Left colon (tissue), 2 donors: Measurements from ENCODE around the gene ADARB1. TPM values are rescaled to one million over a fixed set of nuclear protein-coding genes. Genes with fewer than 3 reads are reported as not detected.

ENCODE experiments used
- ATAC-seq: fragments of 200-7000 bp; cut with Tn5 transposase; one replicate; pipeline ENCODE4 v1.9.1; 2020; ENCODE audit warnings: mild to moderate bottlenecking, moderate library complexity
- DNase-seq, 2 donors: peaks; one replicate each; pipeline ENCODE4 v3.0.0-alpha.2; 2020
- intact Hi-C, 2 donors: fragments of 100-400 bp; cut with DNase I in 1 of 2; cut with micrococcal nuclease in 1 of 2; formaldehyde crosslinking; loops; one replicate each; pipeline versions ENCODE4 v1.11.2 to v1.14.0; 2022; cut with DNase I, micrococcal nuclease
- total RNA-seq, 2 donors: library from RNA; stranded (reverse); fragmentation: NEBNext Ultra II Directional; extraction: Animal tissue kit (Norgen Biotek cat#: 25700); gene quantifications; one replicate each; pipeline ENCODE4 v1.2.1, GENCODE V29; 2021
- donor health status: DM: no; HTN: no; CAD: no.
- donor health status: DM: yes; HTN: yes; CAD: no.

Gene ADARB1
- total RNA-seq, 2 donors from 2014 or later = 6.9 to 12.4 TPM

DNA sequence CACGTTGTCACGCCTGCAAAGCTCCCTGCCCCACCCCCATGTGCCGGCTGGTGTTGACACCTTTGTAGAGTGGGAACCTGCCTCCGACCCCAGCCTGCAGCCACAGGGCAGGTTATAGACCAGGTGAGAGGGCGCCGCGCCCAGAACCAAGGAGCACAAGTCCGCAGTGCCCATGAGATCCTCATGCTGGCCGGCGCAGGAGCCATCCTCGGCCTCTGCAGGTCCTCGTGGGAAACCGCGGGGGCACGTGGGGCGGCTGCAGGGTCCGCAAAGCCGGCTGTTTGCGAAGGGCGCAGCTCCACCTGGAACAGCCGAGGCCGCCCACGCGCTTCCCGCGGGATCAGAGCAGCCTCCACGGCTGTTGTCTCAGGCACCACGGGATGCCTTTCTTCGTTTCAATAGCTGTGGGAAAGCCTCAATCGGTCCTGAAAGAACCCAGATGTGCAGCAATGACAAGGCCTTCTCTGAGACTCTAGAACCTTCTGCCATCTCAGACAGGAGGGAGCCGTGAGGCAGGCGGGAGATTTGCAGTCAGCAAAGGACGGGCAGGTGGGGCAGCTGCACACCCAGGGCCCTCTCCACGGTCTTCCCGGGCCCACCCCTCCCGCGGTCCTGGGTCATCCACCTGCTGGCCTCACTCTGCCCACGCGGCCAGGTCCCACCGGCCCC, 183.4 kb downstream of the ADARB1 start:
- DNase-seq (no peak), ATAC-seq (no peak)
- intact Hi-C loops = loop anchor here in 1 of 2 donors (10.0 kb wide), 1 partner anchor 83 kb away; no protein-coding TSS in a partner anchor

DNA sequence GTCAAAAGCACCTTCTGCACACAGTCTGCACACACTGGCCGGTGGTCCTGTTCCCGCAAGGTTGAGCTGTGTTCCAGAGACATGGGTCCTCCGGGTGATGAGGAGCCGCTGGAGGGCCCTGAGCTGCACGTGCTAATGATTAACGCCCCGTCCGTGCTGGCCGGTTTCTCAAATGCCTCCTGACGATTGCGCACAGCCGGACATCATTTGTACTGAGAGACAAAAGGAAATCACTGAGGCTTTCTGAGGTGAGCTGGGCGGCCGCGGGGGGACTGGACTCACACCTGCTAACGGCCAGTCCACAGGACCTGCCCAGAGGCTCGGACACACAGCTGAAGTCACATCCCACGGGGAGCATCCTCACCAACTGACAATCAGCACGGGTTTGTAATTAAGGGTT, 184.1 kb downstream of the ADARB1 start:
- intact Hi-C loops = loop anchor here in 1 of 2 donors (10.0 kb wide), 1 partner anchor 84 kb away; no protein-coding TSS in a partner anchor
- ATAC-seq (no peak), DNase-seq (no peak)

DNA sequence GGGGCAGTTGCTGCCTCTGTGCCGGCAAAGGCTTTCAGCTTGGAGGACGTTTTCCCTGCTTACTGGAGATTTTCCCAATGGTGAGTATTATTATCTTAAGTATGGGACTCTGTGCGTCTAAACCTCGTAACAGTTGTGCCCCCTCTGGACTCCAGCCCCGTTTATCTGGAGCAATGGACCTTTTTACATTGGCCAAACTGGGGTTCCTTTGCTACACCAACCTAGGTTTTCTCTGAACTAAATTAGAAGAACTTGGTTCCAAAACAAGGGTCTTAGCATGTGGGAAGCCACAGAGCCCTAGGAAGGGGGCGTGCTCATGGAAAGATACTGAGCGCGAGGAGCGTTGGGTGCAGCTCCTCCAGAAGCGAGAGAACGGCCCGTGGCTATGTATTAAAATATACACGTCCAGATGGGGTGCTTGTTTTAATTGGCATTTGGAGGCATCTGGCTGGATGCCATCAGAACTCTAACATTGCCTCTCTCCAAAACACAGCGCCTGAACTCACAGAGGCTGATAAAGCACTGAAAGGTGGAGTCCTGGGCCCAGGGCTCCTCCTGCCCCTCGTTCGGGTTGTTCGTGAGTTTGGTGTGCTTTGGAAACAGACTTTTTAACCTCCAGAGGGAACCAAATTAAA, 184.9 kb downstream of the ADARB1 start:
- DNase-seq = no peak
- intact Hi-C loops = loop anchor here in 1 of 2 donors (10.0 kb wide), 1 partner anchor 85 kb away; no protein-coding TSS in a partner anchor
- no peak for ATAC-seq

DNA sequence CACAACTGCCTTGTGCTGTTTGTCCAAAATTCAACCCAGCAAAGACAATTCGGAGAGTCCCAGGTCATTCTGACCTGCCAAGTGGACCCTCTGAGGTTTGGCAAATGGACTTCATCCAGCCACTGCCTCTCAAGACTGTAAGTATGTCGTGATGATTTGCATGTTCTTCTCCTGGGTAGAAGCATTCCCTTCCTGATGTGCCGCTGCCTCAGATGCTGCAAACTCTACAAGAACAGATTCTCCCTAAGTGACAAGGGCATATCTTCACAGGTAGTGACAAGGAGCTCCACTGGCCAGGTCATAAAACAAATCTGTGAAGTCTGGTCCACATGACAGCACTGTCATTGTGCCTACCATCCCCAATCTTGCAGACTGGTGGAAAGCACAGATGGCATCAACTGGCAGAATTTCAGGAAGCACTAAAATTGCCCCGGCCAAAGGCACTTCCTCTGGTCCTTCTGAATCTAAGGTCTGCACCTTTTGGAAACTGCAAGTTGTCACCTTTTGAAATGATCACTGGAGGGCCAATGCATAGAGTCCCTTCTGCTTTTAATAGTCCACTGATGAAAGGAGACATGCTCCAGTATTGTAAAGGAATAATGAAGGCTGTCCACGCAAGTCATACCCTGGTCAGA, 185.9 kb downstream of the ADARB1 start:
- DNase-seq (no peak), ATAC-seq (no peak)
- intact Hi-C loops = no loop called here

DNA sequence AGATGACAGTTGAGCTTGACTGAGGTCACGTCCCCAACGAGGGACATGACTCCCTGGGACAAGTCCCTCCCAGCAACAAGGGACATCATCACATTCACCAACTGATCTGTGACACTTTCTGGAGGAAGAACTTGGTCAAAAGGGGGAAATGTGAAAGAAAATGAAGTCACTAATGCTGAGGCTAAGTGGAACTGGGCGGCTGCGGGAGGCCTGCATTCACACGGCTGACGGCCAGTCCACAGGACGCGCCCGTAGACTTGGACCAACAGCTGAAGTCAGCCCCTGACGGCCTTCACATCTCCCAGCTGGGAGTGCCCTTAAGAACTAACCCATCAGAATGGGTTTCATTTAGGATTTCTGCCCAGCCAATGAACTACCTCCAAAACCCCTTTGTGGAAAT, 186.7 kb downstream of the ADARB1 start:
- intact Hi-C loops = no loop called here
- DNase-seq = no peak
- ATAC-seq = no peak

DNA sequence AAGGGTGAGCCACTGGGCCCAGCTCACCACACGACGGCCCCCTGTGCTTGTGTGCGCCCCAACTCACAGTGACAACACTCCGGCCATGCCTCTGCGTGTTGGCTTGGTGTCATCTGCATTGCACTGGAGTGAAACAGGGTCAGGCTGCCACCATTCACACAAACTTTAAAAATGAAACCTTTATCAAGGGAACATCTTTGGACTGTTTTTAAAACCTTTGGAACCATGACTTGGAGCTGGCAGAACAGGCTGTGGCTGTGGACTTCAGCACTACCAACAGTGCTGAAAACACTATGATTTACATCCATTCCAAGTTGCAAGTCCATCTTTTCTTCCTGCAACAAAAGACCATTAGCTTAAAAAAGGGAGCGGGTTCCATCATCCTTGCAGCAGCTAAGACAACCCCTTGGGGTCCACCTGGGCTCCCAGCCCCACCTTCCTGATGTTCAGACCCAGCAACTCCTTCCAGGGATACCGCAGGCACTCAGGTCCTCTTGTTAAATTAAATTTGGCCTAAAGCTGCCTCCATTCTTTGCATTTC, 187.7 kb downstream of the ADARB1 start:
- ATAC-seq = peak; percentile 29
- no peak for DNase-seq
- intact Hi-C loops = no loop called here

DNA sequence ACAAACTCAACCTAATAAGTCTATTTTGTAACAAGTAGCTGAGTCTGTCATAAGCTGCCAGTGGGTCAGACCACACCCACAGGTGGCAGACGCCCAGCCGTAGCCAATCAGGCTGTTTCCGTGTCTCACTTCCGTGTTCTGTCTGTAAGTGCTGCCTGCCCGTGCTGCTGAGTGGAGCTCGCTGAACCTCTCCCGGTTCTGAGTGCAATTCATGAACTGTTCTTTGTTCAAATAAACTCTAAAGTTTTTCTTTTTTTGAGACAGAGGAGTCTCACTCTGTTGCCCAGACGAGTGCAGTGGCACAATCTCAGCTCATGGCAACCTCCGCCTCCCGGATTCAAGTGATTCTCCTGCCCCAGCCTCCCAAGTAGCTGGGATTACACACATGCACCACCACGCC, 188.2 kb downstream of the ADARB1 start:
- ATAC-seq = peak; percentile 94
- intact Hi-C loops = no loop called here
- DNase-seq = peak; percentile 63 to 66

DNA sequence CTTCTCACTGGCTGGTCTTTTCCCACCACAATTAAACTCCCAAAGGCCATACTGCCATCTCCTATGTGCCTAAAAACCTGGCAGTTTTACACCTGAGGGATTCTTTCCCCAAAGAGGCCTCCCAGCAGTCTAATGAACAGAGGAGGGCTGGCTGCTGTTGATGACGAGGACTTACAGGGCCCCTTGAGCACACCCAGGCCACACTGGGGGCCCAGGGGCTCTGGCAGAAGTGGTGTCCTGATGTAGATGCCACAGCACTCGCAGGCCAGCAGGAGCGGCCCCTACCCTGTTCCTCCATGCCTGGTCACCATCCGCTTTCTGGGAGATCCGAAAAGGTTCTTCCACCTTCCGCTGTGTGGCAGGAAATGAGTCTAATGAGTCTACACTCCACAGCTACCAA, 189.2 kb downstream of the ADARB1 start:
- ATAC-seq = no peak
- intact Hi-C loops = no loop called here
- DNase-seq = no peak

DNA sequence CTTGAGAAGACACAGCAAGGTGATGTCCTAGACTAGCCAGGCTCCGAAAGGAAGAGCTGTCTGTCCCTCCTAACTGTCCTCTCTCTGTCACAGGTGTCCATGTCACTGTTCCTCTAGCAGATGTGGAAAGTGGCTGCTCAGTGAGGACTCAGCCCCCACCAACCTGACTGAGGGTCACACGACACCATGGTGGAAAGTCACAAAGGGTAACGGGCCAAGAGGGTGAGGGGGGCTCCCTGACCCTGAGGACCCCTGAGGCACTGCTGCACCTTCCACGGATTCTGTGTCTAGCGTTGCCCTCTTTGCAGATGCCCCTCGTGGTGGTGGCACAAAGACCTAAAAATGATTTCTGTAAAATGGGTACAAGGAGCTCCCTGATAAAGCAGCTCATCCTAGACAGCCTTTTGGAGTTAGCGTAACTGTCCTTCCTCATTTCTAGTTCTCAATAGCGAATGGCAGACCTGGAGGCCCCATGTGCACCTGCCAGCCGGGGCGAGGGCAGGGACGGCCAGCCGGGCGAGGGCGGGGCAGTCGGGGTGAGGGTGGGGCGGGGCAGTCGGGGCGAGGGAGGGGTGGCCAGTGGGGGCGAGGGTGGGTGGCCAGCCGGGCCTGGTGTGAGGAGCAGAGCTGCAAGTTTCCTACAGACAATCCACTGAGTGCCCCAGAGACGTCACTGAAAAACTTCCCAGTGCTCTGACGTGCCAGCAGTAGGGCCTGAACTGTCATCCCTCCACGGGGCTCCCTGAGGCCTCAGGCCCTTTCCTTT, 189.9 kb downstream of the ADARB1 start:
- intact Hi-C loops = no loop called here
- ATAC-seq = no peak
- DNase-seq = no peak

DNA sequence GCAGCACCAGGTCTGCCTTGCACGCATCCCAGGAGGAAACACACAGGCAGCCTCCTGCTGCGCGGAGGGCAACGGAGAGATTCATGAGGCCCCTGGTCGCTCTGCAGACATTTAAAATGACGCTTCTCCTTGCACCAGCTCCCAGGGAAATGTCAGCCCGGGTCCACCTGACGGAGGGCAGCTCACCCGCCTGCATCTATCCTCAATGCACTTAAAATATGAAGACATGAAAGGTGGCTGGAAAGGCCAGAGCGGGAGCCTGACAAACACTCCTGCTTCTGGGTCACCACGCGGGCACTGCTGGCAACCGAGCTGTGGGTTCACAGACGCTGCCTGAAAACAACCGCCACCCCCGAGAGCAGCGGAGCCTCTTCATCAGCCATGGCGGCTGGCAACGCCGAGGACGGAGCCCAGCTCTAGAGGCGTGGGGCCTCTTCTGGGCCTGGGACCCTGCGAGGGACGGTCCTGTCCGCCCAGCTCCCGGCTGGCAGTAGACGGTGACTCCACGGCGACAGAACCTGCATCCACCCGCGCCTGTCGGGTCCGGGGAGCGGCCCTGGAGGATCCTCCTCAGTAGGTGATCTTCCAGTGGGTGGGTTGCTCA, 190.6 kb downstream of the ADARB1 start:
- ATAC-seq = no peak

DNA sequence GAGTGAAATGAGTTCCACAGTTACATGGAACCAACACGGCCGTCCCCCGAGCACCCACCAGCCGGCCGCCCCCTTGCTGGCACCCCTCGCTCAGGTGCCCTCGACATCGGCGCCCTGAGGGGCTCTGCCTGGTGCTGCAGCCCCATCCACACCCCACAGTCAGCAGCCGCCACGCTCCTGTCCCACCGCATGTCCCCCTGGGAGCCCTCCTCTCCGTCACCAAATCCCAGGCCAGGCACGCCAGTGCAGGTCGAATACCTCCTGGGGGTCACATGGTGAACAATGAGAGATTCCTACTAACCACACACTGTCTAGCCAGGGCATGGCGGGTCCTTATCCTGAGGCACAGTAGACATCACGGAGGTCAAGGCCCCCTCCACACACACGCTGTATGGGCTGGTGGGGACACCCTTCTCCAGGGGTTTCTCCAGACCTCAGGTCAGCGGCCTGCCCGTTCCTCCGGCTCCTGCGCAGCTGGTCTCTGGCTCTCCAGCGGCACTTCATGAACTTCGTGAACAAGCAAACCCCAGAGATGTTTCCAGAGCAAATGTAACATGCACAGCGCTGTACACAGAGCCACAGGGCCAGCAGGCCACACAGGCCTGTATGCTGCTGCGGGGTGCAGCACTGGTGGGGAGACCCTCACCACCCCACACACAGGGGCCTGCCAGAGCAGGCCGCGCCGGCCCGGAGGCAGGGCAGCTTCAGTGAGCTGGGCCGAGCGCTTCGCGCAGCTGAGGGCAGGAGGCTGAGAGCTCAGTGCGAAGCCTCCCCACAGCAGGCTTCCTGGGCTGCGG, 191.5 kb downstream of the ADARB1 start:
- DNase-seq = peak in 1 of 2 donors; percentile 22
- intact Hi-C loops = no loop called here
- no peak for ATAC-seq

More for the DNA sequence above, 190.6 kb downstream of the ADARB1 start:
- DNase-seq = peak in 1 of 2 donors; percentile 22
- intact Hi-C loops = no loop called here

DNA sequence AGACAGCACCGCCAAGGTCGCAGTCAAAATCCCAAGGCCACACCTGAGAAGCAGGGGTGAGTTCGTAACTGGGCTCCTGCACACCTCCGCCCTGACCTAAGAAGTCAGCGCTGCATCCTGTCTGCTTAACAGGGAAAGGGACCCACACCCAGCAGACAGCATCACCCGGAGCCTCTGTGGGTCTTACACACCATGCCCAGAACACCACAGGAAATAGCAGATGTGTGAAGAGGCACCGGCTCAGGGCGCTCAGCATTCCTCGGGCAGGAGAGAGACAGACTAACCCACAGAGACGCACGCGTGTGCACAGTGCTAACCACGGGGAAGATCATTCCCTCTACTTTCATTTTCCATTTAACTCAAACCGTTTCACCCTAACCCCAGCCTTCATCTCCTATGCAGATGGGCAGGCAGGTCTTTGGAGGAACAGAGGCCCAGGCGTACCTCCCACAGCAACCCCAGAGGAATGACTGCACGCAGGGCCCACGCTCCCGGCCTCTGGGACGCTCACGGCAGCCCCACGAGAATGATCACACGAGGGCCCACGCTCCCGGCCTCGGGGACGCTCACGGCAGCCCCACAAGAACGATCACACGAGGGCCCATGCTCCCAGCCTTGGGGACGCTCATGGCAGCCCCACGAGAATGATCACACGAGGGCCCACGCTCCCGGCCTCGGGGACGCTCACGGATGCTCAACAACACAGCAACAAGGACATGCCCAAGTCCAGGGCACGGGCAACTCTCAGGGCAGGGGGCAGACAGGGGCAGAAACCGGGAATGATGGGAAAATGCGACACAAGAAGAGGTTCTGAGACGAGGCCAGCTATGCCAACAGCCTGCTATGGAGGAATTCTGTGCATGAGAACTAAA, 192.4 kb downstream of the ADARB1 start:
- ATAC-seq = no peak
- DNase-seq = no peak
- intact Hi-C loops = no loop called here

DNA sequence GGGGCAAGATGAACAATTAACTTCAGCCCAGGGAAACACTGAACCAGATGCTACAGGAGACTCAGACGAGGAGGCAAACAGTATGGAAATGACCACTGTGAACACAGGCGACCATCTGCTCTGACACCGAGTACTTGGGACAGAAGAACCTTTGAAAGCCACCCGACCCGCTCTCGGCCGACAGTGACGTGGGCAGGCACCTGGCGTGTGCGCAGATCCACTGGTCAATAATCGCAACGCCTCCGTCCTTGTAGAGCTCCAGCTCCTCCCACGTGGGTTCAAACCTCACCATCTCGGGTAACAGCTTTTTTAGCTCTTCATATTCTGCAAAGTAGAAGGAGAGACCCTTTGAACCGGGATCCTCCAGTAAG, 193.0 kb downstream of the ADARB1 start:
- ATAC-seq = no peak
- intact Hi-C loops = no loop called here
- no peak for DNase-seq

DNA sequence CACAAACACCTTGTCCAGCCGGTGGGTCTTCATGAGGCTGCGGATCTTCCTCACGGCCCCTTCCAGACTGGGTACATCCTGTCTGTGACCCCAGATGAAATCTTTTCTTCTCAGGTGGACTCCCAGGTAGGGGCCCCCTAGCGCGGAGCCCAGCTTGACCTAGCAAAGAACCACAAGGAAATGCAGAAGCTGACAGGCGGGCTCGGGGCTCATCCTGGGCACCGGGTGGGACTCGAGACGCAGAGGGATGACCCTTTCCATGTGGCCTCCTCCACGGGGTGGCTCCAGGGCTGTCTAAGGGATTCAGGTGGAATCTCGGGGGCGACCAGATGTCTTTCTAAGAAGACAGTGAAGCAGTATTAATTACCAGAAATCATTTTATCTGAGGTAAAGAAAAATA, 195.5 kb downstream of the ADARB1 start:
- intact Hi-C loops = no loop called here
- peak in 1 of 2 donors; percentile 20 for DNase-seq
- ATAC-seq = no peak

DNA sequence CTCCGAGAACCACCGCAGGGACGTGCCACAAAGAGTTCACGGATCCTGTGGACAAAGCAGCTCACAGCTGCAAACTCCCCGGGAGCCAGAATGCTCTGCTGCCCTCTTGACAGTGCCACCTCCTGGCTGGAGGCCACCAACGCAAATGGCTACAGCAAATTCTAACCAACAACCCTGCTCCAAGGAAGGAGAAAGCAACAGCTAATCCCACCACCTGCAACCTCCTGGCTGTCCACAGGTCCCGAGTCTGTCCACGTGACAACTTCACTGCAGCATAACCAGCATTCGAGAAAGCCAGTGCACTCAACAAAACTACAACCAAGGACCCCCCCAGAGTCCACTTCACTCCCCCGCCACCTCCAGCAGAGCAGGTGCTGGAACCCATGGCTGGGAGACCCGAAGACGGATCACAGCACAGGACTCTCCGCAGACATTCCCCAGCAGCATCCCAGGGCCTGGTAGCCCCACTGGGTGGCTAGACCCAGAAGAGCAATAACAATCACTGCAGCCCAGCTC, 196.0 kb downstream of the ADARB1 start:
- DNase-seq = peak in 1 of 2 donors; percentile 20
- intact Hi-C loops = no loop called here
- peak; percentile 26 for ATAC-seq
